Muscle layer of colon (tissue), 2 donors: ENCODE results near the gene TSTD1.
"Not testable (repeated sequence)": the region's sequence is repeated elsewhere in the genome, so short reads cannot be mapped to it uniquely, and the experiment has no call there.

Source experiments
- H3K27ac ChIP-seq: one replicate; pipeline ENCODE4 v1.7.0; 2013; ENCODE audit warnings: low read depth, mild to moderate bottlenecking, low read length, moderate library complexity
- H3K27me3 ChIP-seq, 2 donors: one replicate each; pipeline ENCODE4 v1.7.0; 2013; ENCODE audit warnings: low read length in 2 of 2, mild to moderate bottlenecking in 2 of 2; ENCODE audit not compliant: insufficient read depth in 2 of 2, control insufficient read depth in 1 of 2
- H3K36me3 ChIP-seq: one replicate; pipeline ENCODE4 v1.7.0; 2013; ENCODE audit warnings: mild to moderate bottlenecking, low read length; ENCODE audit not compliant: insufficient read depth
- H3K4me1 ChIP-seq: one replicate; pipeline ENCODE4 v1.7.0; 2013; ENCODE audit warnings: mild to moderate bottlenecking, low read length; ENCODE audit not compliant: insufficient read depth
- H3K4me3 ChIP-seq, 2 donors: one replicate each; pipeline ENCODE4 v1.7.0; 2013; ENCODE audit warnings: low read length in 2 of 2, low read depth in 1 of 2, mild to moderate bottlenecking in 1 of 2, moderate library complexity in 1 of 2
- H3K9ac ChIP-seq: one replicate; pipeline ENCODE4 v1.7.0; 2013; ENCODE audit warnings: low read length
- H3K9me3 ChIP-seq: one replicate; pipeline ENCODE4 v1.7.0; 2013; ENCODE audit warnings: mild to moderate bottlenecking, low read length
- donor health status: abdominal sarcoma.
- donor health status: Adenocarcinoma of cecum.

The TSTD1 gene

DNA sequence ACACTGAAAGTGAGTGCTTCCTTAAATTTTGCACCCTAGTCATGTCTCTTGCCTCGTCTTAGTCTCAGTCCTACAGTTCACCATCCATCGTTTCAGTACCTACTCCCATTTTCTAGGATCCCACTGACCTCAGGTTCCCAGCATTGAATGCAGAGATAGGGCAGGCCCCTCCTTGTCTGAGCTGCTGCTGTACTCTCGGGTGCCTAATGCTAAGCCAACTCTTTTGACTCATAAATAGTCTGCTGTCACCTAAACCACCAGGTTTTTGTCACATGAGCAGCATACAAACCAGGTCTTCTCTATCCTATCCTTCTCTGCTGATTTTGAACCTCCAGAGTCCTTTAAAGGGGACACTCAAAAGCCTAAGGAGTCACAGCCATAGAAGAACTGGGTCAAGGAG, 27.9 kb upstream of the TSTD1 start:
- H3K9me3 ChIP-seq = no peaks in the 10 kb centered on the region
- no peak overlapping the region for H3K9ac ChIP-seq
- H3K36me3 ChIP-seq = no peaks in the 10 kb centered on the region
- H3K4me3 ChIP-seq = no peak overlapping the region
- H3K27me3 ChIP-seq = no peaks in the 10 kb centered on the region
- H3K27ac ChIP-seq = no peak overlapping the region
- no peaks in the 10 kb centered on the region for H3K4me1 ChIP-seq

DNA sequence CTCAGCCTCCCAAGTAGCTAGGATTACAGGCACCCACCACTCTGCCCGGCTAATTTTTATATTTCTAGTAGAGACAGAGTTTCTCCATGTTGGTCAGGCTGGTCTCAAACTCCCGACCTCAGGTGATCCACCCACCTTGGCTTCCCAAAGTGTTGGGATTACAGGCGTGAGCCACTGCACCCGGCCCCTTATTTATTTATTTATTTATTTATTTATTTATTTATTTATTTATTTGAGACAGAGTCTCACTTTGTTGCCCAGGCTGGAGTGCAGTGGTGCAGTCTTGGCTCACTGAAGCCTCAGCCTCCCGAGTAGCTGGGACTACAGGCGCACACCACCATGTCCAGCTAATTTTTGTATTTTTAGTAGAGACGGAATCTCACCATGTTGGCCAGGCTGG, 26.9 kb upstream of the TSTD1 start:
- H3K36me3 ChIP-seq, H3K9ac ChIP-seq, H3K4me1 ChIP-seq, H3K27me3 ChIP-seq, H3K4me3 ChIP-seq, H3K9me3 ChIP-seq, H3K27ac ChIP-seq: not testable (repeated sequence)

DNA sequence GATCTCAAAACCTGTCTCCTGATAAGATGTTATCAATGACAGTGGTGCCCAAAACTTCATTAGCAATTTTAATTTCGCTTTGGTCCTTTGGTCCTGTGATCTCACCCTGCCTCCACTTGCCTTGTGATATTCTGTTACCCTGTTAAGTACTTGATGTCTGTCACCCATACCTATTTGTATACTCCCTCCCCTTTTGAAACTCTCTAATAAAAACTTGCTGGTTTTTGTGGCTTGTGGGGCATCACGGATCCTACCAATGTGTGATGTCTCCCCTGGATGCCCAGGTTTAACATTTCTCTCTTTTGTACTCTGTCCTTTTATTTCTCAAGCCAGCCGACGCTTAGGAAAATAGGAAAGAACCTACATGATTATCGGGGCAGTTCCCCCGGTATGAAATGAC, 25.2 kb upstream of the TSTD1 start:
- not testable (repeated sequence) for H3K4me1 ChIP-seq, H3K9me3 ChIP-seq, H3K27ac ChIP-seq, H3K36me3 ChIP-seq, H3K4me3 ChIP-seq, H3K9ac ChIP-seq, H3K27me3 ChIP-seq

DNA sequence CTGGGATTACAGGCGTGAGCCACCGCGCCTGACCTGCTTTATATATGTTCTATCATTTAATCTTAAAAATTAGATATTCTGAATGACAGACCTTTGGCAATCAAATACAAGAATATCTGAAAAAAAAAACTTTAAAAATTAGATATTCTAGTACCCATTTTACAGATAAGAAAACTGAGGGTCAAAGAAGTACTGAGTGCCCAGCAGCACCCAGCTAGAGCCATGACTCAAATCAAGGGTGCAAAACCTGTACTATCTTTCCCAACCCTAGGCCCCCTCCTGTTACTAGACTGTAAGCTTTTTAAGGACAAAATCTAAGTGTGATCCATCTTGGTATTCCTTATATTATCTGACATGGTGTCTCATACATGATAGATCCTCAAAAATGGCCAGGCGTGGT, 22.7 kb upstream of the TSTD1 start:
- Histone ChIP-seq H3K9ac (no peak overlapping the region), H3K9me3 (no peaks in the 10 kb centered on the region), H3K4me3 (no peak overlapping the region), H3K27ac (no peak overlapping the region), H3K36me3 (no peaks in the 10 kb centered on the region), H3K27me3 (no peaks in the 10 kb centered on the region), H3K4me1 (no peaks in the 10 kb centered on the region)

DNA sequence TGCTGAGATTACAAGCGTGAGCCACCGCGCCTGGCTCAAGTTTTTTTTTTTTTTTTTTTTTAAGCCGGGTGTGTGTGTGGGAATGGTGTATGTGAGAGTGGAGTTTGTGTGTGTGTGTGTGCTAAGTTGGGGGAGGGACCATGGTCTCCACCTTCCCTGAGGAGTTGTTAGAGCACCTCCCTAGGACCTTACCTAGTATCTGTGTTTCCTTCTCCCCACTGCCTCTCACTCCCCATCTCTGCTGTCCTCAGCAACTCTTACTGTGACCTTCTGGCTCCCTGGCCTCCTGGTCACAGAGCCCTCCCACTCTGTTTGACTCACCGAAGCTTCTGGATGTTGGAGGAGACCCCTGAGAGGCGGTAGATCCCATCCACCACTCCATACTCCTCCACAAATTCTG, 20.5 kb upstream of the TSTD1 start:
- Histone ChIP-seq H3K9me3 (no peaks in the 10 kb centered on the region), H3K36me3 (no peaks in the 10 kb centered on the region), H3K4me1 (no peaks in the 10 kb centered on the region), H3K9ac (no peak overlapping the region), H3K27me3 (no peaks in the 10 kb centered on the region), H3K4me3 (no peak overlapping the region), H3K27ac (no peak overlapping the region)

DNA sequence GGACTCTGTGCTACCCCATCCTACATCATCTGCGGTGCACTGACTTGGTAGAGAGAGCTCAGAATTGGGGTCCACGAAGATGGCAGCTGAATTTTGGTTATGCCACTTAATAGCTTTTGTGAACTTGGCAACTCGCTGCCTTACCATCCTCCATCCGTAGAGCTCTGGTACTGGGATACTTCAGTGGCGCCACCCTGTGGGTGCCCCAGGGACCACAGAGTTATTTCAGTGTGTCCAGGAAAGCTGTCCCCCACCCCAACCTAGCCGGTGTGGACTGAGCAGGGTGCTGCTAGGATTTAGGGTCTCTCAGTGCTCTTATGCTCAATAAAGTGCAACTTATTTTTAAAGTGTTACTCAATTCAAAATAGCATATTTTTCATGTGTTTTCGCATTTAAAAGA, 16.0 kb upstream of the TSTD1 start:
- no peaks in the 10 kb centered on the region for H3K36me3 ChIP-seq
- no peaks in the 10 kb centered on the region for H3K27me3 ChIP-seq
- H3K4me1 ChIP-seq = no peaks in the 10 kb centered on the region
- H3K9me3 ChIP-seq = no peaks in the 10 kb centered on the region
- no peak overlapping the region for H3K9ac ChIP-seq
- no peak overlapping the region for H3K27ac ChIP-seq
- H3K4me3 ChIP-seq = no peak overlapping the region

DNA sequence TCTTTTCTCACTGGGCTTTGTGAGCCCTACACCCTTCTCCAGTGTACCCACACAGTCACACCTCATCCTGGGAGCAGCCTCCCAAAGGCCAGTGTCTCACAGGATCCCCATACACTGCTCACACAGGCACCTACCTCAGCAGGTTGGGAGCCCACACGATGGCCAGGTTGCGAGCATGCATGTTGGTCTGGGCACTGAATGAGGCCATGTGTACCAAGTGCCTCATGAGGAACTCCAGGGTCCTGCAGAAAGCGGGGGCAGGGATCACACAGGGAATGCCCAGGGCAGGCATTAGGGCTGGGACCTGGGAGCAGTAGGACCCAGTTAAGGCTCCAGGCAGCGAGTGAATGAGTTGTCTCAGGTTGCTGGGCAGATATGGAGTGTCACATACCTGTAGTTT, 15.5 kb upstream of the TSTD1 start:
- no peaks in the 10 kb centered on the region for H3K36me3 ChIP-seq
- no peaks in the 10 kb centered on the region for H3K9me3 ChIP-seq
- H3K27ac ChIP-seq = no peak overlapping the region

DNA sequence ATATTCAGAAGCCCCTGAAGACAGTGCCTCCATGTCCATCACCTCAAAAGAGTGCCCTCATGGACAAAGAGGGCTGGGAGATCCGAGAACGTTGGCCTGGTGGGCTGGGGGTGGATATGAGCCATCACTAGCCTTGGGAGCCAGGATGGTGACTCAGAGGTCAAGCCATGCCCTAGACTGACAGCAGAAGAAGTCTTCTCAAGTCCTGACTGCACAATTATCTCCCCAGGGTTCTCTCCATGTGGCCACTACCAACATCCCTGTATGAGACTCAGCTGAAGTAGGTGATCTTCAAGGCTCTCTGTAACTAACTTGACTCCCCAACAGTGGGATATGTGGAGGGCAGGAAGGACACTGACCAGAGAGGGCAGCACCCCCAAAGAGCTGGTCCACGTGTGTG, 14.1 kb upstream of the TSTD1 start:
- Histone ChIP-seq H3K9me3 (no peaks in the 10 kb centered on the region), H3K27ac (no peak overlapping the region), H3K9ac (no peak overlapping the region), H3K27me3 (no peaks in the 10 kb centered on the region), H3K4me3 (no peak overlapping the region), H3K4me1 (no peaks in the 10 kb centered on the region), H3K36me3 (no peaks in the 10 kb centered on the region)

More for the DNA sequence above, 15.5 kb upstream of the TSTD1 start:
- no peaks in the 10 kb centered on the region for H3K27me3 ChIP-seq
- no peak overlapping the region for H3K4me3 ChIP-seq
- no peaks in the 10 kb centered on the region for H3K4me1 ChIP-seq
- no peak overlapping the region for H3K9ac ChIP-seq

DNA sequence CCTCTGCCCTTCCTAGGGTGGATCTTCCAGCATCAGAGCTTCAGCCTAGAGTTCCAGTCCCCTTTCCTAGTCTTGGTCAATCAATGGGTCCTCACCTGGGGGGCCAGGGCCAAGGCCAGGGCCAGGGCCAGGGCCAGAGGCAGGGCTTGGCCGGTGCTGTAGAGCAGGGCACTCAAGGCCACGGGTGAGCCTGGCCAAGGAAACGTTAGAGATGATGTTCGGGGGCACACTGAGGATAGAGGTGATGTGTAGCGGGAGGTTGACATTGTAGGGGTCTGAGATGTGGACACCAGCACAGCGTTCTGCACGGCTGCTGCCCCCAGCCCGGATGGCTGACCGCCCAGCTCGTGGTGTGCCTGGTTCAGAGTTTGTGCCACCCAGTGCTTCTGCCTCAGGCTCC, 12.5 kb upstream of the TSTD1 start:
- H3K27me3 ChIP-seq = no peaks in the 10 kb centered on the region
- H3K9me3 ChIP-seq = no peaks in the 10 kb centered on the region
- H3K36me3 ChIP-seq = no peaks in the 10 kb centered on the region
- peaks cover 7% of the 10 kb centered on the region for H3K4me1 ChIP-seq
- no peak overlapping the region for H3K27ac ChIP-seq
- H3K9ac ChIP-seq = no peak overlapping the region
- H3K4me3 ChIP-seq = no peak overlapping the region

DNA sequence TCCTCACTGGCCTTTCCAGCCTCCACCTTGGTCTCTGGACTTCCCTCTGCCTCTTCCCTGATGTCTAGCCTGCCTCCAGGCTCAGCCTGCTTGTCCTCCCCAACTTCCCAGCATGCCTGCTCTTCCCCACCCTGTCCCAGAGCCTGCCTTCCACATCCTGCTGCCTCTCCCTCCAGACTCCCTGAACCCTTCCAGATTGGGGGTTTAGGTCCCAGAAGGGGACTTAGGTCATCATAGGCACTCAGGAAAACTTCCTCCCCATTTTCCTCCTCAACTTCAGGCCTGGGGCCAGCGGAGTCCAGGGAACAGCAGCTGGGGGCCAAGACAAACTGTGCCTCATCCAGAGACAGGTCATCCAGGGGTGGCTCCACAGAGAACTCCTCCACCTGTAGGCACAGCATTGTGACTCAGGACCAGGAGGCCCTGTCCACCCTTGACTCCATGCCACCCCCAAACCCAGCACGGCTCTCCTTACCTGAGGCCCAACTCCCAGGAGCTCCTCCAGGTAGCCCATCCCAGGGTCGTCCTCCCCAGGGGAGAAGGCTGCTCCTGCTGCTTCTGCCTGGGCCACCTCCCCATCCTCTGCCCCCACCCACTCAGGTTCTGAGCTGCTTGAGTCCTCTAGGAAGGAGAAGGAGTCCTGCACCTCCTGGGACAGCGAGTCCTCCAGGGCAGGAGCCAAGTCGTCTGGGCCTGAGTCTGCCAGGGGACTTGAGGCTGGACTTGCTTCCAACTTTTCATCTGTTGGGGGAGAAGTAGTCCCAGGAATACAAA, 10.4 kb upstream of the TSTD1 start:
- Histone ChIP-seq H3K27ac (no peak overlapping the region), H3K27me3 (no peaks in the 10 kb centered on the region), H3K9ac (no peak overlapping the region), H3K4me3 (no peak overlapping the region), H3K36me3 (no peaks in the 10 kb centered on the region), H3K4me1 (peaks cover 15% of the 10 kb centered on the region), H3K9me3 (no peaks in the 10 kb centered on the region)

DNA sequence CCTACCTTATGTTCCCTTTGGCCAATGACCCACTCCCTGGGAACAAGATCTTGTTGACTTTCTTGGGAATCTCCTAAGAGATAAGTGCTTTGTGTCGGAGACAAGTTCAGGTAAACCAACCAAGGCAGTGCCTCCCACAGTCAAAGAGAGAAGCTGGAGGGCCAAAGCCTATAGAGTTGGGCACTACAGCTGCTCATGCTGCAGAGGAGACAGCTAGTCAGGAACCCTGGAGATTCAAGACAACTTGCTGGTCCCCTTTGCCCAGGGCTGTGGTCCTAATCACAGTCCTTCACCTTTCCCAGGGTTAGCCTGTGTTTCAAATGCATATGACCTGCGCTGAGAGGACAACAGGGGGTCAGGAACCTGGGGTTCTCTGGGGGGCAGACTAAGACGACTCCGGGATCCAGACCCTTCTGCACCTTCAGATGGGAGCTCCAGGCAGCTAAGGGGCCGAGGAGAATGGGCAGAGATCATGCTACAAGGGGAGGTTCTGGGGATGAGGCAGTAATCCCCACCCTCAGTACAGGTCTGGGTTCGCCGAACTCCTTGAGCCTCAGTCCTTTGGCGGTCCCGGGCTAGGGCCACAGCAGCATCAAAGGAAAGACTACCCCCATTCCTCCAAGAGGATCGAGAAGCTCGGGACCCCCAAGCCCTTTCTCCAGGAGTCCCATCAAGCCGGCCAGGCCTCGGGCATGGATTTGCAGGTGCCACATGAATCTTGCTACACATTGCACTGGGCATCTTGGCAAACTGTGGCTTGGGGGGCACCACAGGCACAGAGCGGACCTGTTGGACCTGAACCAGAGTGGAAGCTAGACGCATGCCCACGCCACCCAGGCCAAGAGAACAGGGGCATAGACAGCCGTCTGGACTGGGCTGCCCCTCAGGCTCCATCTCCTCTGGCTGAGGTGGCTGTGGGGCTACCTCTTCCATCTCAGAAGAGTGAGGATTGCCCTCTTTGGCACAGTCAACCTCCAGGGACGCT, 9.0 kb upstream of the TSTD1 start:
- Histone ChIP-seq H3K27ac (no peak overlapping the region), H3K4me1 (peaks cover 26% of the 10 kb centered on the region), H3K9me3 (no peaks in the 10 kb centered on the region), H3K4me3 (no peak overlapping the region), H3K9ac (no peak overlapping the region), H3K27me3 (no peaks in the 10 kb centered on the region), H3K36me3 (peaks cover 5% of the 10 kb centered on the region)
